Karpas-422 (cell line): ENCODE results near the gene CD200R1L. TPM values are rescaled to one million over a fixed set of nuclear protein-coding genes. Genes with fewer than 3 reads are reported as not detected.

Experiments
- DNase-seq: peaks from one replicate; pipeline ENCODE4 v3.0.0-alpha.2; 2015
- H2AFZ ChIP-seq: fragments of 200-600 bp; sonication (generic); 2 replicates; pipeline ENCODE4 v1.6.1; 2014; ENCODE audit warnings: antibody characterized with exemption, low read length, mixed read lengths
- H3K27ac ChIP-seq: fragments of 200-600 bp; sonication (generic); 2 replicates; pipeline ENCODE4 v1.5.1; 2014; ENCODE audit warnings: mild to moderate bottlenecking, low read length, moderate library complexity
- H3K27me3 ChIP-seq: fragments of 200-600 bp; sonication (generic); 2 replicates; pipeline ENCODE4 v1.6.1; 2014; ENCODE audit warnings: low read length, mixed read lengths
- H3K36me3 ChIP-seq: fragments of 200-600 bp; sonication (generic); 2 replicates; pipeline ENCODE4 v1.6.1; 2014; ENCODE audit warnings: low read length, mixed read lengths; ENCODE audit not compliant: insufficient read depth
- H3K4me1 ChIP-seq: fragments of 200-600 bp; sonication (generic); 2 replicates; pipeline ENCODE4 v1.6.1; 2014; ENCODE audit warnings: mild to moderate bottlenecking, low read length, mixed read lengths
- H3K4me2 ChIP-seq: fragments of 200-600 bp; sonication (generic); 2 replicates; pipeline ENCODE4 v1.6.1; 2014; ENCODE audit warnings: low read length, low read depth, mild to moderate bottlenecking; ENCODE audit not compliant: poor library complexity, severe bottlenecking
- H3K4me3 ChIP-seq: fragments of 200-600 bp; sonication (generic); 2 replicates; pipeline ENCODE4 v1.5.1; 2014; ENCODE audit warnings: mild to moderate bottlenecking, antibody characterized with exemption, low read length, mixed read lengths
- H3K79me2 ChIP-seq: fragments of 200-600 bp; sonication (generic); 2 replicates; pipeline ENCODE4 v1.6.1; 2014; ENCODE audit warnings: mild to moderate bottlenecking, low read length, mixed read lengths
- H3K9ac ChIP-seq: fragments of 200-600 bp; sonication (generic); 2 replicates; pipeline ENCODE4 v1.6.0; 2014; ENCODE audit warnings: low read length
- H3K9me2 ChIP-seq: fragments of 200-600 bp; sonication (generic), shearing (Covaris generic); replicated peaks from 2 replicates; pipeline ENCODE4 v1.6.0; 2014; ENCODE audit warnings: mild to moderate bottlenecking, low read length, moderate library complexity; ENCODE audit not compliant: insufficient read depth
- H3K9me3 ChIP-seq: fragments of 300-700, 200-600 bp; sonication (generic); 2 replicates; pipeline ENCODE4 v1.6.1; 2014; ENCODE audit warnings: low read length, mixed read lengths
- H4K20me1 ChIP-seq: fragments of 200-600 bp; sonication (generic); 2 replicates; pipeline ENCODE4 v1.6.1; 2014; ENCODE audit warnings: mild to moderate bottlenecking, antibody characterized with exemption, low read length, low read depth; ENCODE audit not compliant: insufficient read depth
- total RNA-seq: library from RNA; depleted of rRNA; stranded (reverse); fragments of >200 nt; shearing (Covaris generic); gene quantifications from 2 replicates; pipeline ENCODE4 v1.2.3, GENCODE V29; 2014; ENCODE audit warnings: low replicate concordance; rRNA removed

The CD200R1L gene
- total RNA-seq, 1 experiment from 2014 or later = not detected

- DNase-seq = peak; percentile 51
- H3K27ac ChIP-seq = no peak overlapping the region
- peaks cover 26% of the 10 kb centered on the region for H3K4me1 ChIP-seq
- H3K4me3 ChIP-seq = no peak overlapping the region
- no peaks in the 10 kb centered on the region for H4K20me1 ChIP-seq
- H3K9me3 ChIP-seq = no peaks in the 10 kb centered on the region
- no peaks in the 10 kb centered on the region for H3K9me2 ChIP-seq
- H2AFZ ChIP-seq = no peak overlapping the region
- H3K79me2 ChIP-seq = no peaks in the 10 kb centered on the region
- no peak overlapping the region for H3K9ac ChIP-seq
- peak overlapping the region; percentile 2 for H3K4me2 ChIP-seq
- H3K36me3 ChIP-seq = no peaks in the 10 kb centered on the region
- H3K27me3 ChIP-seq = no peaks in the 10 kb centered on the region
Observed at GRCh38 chr3:112773864-112774263, 72.8 kb downstream of the CD200R1L start.

- Histone ChIP-seq H3K79me2 (no peaks in the 10 kb centered on the region), H3K4me3 (no peak overlapping the region), H3K27me3 (no peaks in the 10 kb centered on the region), H2AFZ (no peak overlapping the region), H4K20me1 (no peaks in the 10 kb centered on the region), H3K9ac (no peak overlapping the region), H3K9me2 (no peaks in the 10 kb centered on the region), H3K4me1 (peaks cover 32% of the 10 kb centered on the region), H3K27ac (no peak overlapping the region), H3K36me3 (no peaks in the 10 kb centered on the region), H3K4me2 (no peak overlapping the region), H3K9me3 (no peaks in the 10 kb centered on the region)
- no peak for DNase-seq
Observed at GRCh38 chr3:112770951-112771350, 75.7 kb downstream of the CD200R1L start.

GRCh38 chr3:112770032-112770626 lies 76.5 kb downstream of the CD200R1L start:
- DNase-seq = peak; percentile 44
- Histone ChIP-seq H3K27me3 (no peaks in the 10 kb centered on the region), H3K27ac (no peak overlapping the region), H3K4me1 (peaks cover 24% of the 10 kb centered on the region), H3K9me2 (no peaks in the 10 kb centered on the region), H2AFZ (no peak overlapping the region), H3K9ac (no peak overlapping the region), H3K79me2 (no peaks in the 10 kb centered on the region), H3K4me2 (no peak overlapping the region), H3K4me3 (no peak overlapping the region), H4K20me1 (no peaks in the 10 kb centered on the region), H3K9me3 (no peaks in the 10 kb centered on the region), H3K36me3 (no peaks in the 10 kb centered on the region)

GRCh38 chr3:112769286-112769978 lies 77.2 kb downstream of the CD200R1L start:
- Histone ChIP-seq H3K79me2 (no peaks in the 10 kb centered on the region), H3K9me2 (no peaks in the 10 kb centered on the region), H3K36me3 (no peaks in the 10 kb centered on the region), H3K9me3 (no peaks in the 10 kb centered on the region), H3K4me2 (no peak overlapping the region), H2AFZ (no peak overlapping the region), H3K27ac (no peak overlapping the region), H3K4me1 (peaks cover 17% of the 10 kb centered on the region), H3K27me3 (no peaks in the 10 kb centered on the region), H4K20me1 (no peaks in the 10 kb centered on the region), H3K4me3 (no peak overlapping the region), H3K9ac (no peak overlapping the region)
- no peak for DNase-seq

GRCh38 chr3:112767777-112768176 lies 78.9 kb downstream of the CD200R1L start:
- no peaks in the 10 kb centered on the region for H4K20me1 ChIP-seq
- H3K27me3 ChIP-seq = no peaks in the 10 kb centered on the region
- H3K9ac ChIP-seq = no peak overlapping the region
- no peak for DNase-seq
- H3K27ac ChIP-seq = no peak overlapping the region
- H3K79me2 ChIP-seq = no peaks in the 10 kb centered on the region
- no peaks in the 10 kb centered on the region for H3K9me3 ChIP-seq
- no peak overlapping the region for H3K4me2 ChIP-seq
- H3K36me3 ChIP-seq = no peaks in the 10 kb centered on the region
- no peak overlapping the region for H3K4me3 ChIP-seq
- peaks cover 16% of the 10 kb centered on the region for H3K4me1 ChIP-seq
- H3K9me2 ChIP-seq = no peaks in the 10 kb centered on the region
- no peak overlapping the region for H2AFZ ChIP-seq

- H3K4me1 ChIP-seq = peaks cover 22% of the 10 kb centered on the region
- H3K27ac ChIP-seq = no peak overlapping the region
- no peaks in the 10 kb centered on the region for H3K9me2 ChIP-seq
- no peaks in the 10 kb centered on the region for H3K27me3 ChIP-seq
- no peaks in the 10 kb centered on the region for H4K20me1 ChIP-seq
- no peak overlapping the region for H3K4me3 ChIP-seq
- no peak overlapping the region for H2AFZ ChIP-seq
- no peak for DNase-seq
- no peak overlapping the region for H3K4me2 ChIP-seq
- no peaks in the 10 kb centered on the region for H3K79me2 ChIP-seq
- H3K36me3 ChIP-seq = no peaks in the 10 kb centered on the region
- no peak overlapping the region for H3K9ac ChIP-seq
- no peaks in the 10 kb centered on the region for H3K9me3 ChIP-seq
Observed at GRCh38 chr3:112767177-112767576, 79.5 kb downstream of the CD200R1L start.

Other genes starting within 250 kb of the CD200R1L start
- 0.11 TPM in 1 of 2 replicates, not detected in the other for gene CCDC80, start 205.7 kb downstream of the CD200R1L start, total RNA-seq
- gene CD200R1, start 128.2 kb upstream of the CD200R1L start, total RNA-seq = not detected in 2 replicates
- gene GTPBP8, start 144.1 kb upstream of the CD200R1L start, total RNA-seq = 28.4 and 36.0 TPM in 2 replicates